AG09319 (cell line): ENCODE measurements around the gene GNG7.
A peak's percentile ranks its signal among the peaks of the same experiment; 100 is the strongest.
"Not testable (repeated sequence)": the region's sequence is repeated elsewhere in the genome, so short reads cannot be mapped to it uniquely, and the experiment has no call there.

Source experiments
- DNase-seq: peaks from one replicate; pipeline ENCODE4 v3.0.0-alpha.2; 2010; ENCODE audit warnings: low read depth; ENCODE audit errors: extremely low read depth
- CTCF ChIP-seq: IDR thresholded peaks from 2 replicates; pipeline ENCODE4 v1.5.1; 2011; ENCODE audit warnings: low read depth, mild to moderate bottlenecking, inconsistent platforms, low read length, moderate library complexity

The GNG7 gene

GRCh38 chr19:2610637-2611482 lies 91.6 kb downstream of the GNG7 start:
- TF ChIP-seq CTCF = peak; percentile 98
- DNase-seq = peak; percentile 78

- TF ChIP-seq CTCF = no peak
Observed at GRCh38 chr19:2609389-2610116, 92.9 kb downstream of the GNG7 start.

GRCh38 chr19:2609034-2609388 lies 93.5 kb downstream of the GNG7 start:
- not testable (repeated sequence) for DNase-seq

More at GRCh38 chr19:2609389-2610116, 92.9 kb downstream of the GNG7 start:
- DNase-seq = no peak

GRCh38 chr19:2608602-2608922 lies 93.9 kb downstream of the GNG7 start:
- DNase-seq = no peak
- TF ChIP-seq CTCF = no peak

GRCh38 chr19:2607712-2608601 lies 94.5 kb downstream of the GNG7 start:
- no peak for DNase-seq
- TF ChIP-seq CTCF = no peak

- DNase-seq = not testable (repeated sequence)
Observed at GRCh38 chr19:2606774-2607173, 95.7 kb downstream of the GNG7 start.

GRCh38 chr19:2605889-2606288 lies 96.6 kb downstream of the GNG7 start:
- not testable (repeated sequence) for DNase-seq

GRCh38 chr19:2604747-2605329 lies 97.7 kb downstream of the GNG7 start:
- no peak for DNase-seq

More at GRCh38 chr19:2604747-2605329, 97.7 kb downstream of the GNG7 start:
- no peak for TF ChIP-seq CTCF
